Measurements from ENCODE around the gene LARP6.
"Not testable (repeated sequence)": the region's sequence is repeated elsewhere in the genome, so short reads cannot be mapped to it uniquely, and the experiment has no call there.

The LARP6 gene

DNA sequence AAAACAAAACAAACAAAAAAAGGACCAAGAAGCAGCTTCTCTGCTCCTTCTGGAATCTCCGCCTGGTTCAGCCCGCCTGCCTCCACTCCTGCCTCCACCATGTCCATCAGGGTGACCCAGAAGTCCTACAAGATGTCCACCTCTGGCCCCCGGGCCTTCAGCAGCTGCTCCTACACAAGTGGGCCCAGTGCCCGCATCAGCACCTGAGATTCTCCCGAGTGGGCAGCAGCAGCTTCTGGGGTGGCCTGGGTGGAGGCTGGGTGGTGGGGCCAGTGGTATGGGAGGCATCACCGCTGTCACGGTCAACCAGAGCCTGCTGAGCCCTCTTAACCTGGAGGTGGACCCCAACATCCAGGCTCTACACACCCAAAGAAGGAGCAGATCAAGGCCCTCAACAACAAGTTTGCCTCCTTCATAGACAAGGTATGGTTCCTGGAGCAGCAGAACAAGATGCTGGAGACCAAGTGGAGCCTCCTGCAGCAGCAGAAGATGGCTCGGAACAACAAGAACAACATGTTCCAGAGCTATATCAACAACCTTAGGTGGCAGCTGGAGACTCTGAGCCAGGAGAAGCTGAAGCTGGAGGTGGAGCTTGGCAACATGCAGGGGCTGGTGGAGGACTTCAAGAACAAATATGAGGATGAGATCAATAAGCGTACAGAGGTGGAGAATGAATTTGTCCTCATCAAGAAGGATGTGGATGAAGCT is 4.8 kb upstream of the LARP6 start:
- DNase-seq (ENCODE audit: low read depth in 3 of 3), result not testable (repeated sequence)

DNA sequence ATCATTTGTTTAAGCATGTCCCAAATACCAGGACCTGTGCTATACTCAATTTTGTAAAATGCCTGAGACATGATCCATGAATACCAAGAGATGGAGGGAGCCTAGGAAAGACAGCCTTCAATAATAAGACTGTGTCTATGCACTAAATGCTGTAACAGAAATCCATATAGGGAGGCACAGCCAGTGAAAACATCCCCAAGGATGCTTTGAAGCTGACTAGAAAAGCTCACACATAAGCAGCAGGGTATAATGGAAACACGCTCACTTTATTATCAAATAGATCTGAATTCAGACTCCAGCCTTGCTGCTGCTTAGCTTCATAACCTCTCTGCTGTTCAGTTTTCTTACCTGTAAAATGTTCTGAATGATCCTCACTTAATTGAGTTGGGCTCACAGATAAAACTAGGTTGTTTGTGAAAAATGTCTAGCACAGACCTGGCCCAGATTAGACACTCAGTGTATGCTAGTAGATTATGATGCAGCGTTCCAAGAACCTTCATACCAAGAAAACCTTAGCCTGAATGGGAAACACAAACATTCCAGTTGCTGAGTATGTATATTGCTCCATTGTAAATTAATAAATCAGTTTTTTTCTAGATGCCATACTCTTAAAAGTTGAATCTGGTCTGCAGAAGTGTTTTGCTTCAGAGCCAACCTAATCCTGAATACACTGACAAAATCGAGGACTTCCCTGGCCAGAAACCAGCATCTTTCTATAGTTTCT is 3.8 kb upstream of the LARP6 start:
- DNase-seq (ENCODE audit: low read depth in 3 of 3), result no peak

DNA sequence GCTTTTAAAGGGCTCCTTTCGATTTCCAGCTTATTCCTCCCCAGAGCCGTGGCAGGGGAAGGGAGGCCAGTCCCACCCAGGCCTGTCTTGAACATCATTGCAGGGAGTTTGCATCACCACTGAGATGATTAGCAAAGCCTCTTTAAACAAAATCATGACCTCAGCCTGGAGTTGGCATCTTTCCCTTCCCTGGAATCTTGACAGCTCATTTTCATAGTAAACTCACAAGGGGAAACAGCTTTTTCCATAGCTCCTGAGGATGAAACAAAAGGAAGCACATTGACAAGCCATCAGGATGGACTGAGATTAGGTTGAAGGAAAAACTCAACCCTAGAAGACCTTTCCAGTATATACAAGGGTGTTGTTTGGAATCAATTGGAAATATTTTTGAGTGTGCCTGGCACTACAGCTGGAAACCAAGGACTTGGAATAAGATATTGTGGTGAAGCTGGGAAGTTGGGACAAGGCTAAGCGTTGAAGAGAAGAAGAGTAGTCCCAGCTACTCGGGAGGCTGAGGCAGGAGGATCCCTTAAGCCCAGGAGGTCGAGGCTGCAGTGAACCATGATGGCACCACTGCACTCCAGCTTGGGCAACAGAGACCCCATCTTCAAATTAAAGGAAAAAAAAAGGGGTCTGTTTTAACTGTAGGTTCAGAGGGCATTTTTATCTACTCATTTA is 3.1 kb upstream of the LARP6 start:
- DNase-seq (ENCODE audit: low read depth in 3 of 3), result no peak

- DNase-seq (ENCODE audit: low read depth in 3 of 3), result no peak
Measured at GRCh38 chr15:70856177-70856883, 2.4 kb upstream of the LARP6 start.

GRCh38 chr15:70855764-70856163 is 1.8 kb upstream of the LARP6 start:
- DNase-seq (ENCODE audit: low read depth in 3 of 3), result no peak

GRCh38 chr15:70854666-70854976 is 664 bp upstream of the LARP6 start:
- no peak for DNase-seq (ENCODE audit: low read depth in 3 of 3)

DNA sequence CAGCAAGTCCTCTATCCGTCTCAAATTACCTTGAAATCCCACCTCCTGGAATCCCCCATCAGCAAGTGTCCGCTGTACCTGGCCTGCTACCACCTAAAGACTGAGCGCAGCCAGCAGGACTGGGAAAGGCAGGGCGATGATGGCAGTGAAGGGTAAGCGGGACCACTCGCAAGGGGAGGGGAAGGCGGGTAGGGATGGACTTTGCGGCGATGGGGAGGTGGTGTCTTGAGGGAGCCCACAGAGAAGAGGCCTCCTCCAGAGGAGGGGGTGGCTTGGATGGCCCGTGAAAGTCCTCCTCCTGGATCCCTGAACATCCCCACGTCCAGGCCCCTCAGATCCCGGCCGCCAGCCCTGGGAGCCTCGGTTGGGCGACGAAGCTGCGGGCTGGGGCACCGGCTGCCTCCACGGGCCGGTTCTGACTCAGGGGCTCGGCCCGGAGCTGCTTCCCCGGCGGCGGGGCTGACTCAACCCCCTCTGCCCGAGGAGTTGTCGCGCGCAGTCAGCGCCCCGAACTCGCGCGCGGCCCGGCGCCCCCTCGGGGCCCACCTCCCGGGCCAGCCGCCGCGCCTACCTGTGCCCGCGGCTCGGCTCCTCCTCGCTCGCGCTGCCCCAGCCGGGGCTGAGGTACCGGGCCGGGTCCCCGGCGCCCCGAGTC is 512 bp downstream of the LARP6 start:
- peak in 1 of 3 donors; percentile 5 for DNase-seq (ENCODE audit: low read depth in 3 of 3)

DNA sequence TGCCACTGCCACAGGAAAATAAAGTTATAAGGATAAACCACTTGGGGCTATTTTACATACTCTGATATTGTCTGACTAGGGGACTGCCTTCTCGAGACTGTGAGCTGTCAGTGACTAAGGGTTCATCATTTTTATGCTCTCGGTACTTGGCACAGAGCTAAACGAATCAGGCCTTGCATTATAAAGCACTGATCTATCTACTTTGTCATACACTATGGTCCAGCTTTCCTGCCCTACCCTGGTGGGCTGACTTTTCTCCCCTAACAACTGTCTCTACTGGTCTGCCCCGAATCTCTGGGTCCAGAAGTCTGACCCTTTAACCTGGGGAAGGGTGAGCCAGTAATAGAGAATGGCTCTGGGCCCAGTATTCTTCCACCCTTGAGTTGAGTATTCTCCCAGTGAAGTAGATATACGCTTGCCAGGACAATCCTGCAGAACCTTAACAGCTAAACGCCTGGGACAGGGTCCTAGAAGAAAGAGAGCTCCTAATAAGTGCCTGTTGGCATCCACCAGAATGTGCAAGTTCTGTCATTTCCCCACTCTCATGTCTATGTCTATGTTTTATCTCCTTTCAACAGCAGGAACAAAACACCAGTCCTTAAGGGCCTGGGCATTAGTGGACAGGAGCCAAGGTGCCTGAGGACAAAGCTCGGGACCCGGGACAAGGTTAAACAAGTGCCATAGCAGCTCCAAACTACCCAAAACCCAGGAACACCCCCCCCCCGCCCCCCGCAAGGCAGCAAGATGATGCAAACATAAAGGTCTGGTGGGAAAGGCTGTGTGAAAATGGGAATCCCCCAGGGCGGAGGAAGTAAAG is 1.2 kb downstream of the LARP6 start:
- DNase-seq (ENCODE audit: low read depth in 3 of 3), result no peak

- no peak for DNase-seq (ENCODE audit: low read depth in 3 of 3)
Measured at GRCh38 chr15:70851889-70852288, 2.1 kb downstream of the LARP6 start.

- no peak for DNase-seq (ENCODE audit: low read depth in 3 of 3)
Measured at GRCh38 chr15:70845602-70846360, 8.2 kb downstream of the LARP6 start.

- no peak for DNase-seq (ENCODE audit: low read depth in 3 of 3)
Measured at GRCh38 chr15:70837476-70837875, 16.5 kb downstream of the LARP6 start.

- no peak for DNase-seq (ENCODE audit: low read depth in 3 of 3)
Measured at GRCh38 chr15:70835841-70836240, 18.1 kb downstream of the LARP6 start.

GRCh38 chr15:70835415-70835814 is 18.5 kb downstream of the LARP6 start:
- no peak for DNase-seq (ENCODE audit: low read depth in 3 of 3)

- DNase-seq (ENCODE audit: low read depth in 3 of 3), result no peak
Measured at GRCh38 chr15:70834999-70835398, 19.0 kb downstream of the LARP6 start.

DNA sequence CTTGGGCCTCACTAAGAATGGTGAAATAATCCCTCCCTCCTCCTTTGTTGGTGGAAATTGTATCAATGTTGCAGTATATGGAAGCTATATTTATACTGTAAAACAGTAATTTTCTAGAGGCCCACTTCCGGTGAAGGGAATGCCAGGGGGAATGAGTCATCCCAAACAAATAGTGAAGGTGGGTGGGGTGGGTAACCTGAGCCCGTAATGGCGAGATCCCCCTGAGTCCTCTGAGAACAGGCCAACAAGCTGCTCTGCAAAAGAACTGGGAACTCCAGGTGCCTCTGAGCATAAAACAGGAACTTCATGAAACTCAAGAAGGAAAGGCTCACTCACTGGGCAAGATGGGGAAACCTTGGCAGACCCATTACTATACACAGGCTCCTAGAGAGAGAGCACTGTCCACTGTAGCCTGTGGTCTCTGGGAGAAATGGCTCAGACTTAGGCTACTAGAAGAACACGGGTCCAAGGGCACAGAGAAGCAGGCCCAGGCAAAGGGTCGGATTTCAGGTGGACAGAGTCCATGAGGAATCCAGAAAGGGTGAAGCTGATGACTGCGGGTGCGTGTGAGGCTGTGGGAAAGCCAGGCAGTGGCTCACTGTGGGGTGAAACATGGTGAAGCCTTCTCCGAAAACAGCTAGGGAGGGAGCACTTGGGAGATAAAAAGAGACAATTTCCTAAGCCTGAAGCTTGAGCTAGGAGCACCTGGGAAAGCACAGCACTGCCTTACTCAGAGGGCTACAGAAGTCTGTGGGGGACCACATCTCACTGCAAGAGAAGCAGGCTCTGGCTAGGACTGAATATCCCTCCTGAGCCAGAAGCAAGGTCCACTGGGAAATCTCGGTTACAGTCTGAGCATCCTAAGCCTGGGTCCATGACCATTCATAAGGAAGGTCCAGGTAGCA is 19.8 kb downstream of the LARP6 start:
- no peak for DNase-seq (ENCODE audit: low read depth in 3 of 3)

DNA sequence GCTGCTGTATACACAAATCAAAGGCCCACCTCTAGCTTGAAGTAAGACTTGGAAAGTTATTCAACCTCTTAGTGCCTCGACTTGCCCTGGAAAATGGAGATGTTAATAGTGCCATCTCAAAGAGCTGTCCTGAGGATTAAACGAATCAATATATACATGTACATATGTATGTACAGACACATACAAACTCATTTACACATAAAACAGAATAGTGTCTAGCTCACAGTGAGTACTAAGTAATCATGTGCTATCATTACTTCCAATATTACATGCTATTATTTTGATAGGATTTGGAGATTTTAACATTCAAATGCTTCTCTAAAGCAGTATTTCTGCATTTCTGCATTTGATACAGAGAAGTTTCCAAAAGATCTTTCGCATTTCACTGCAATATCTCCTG is 20.5 kb downstream of the LARP6 start:
- no peak for DNase-seq (ENCODE audit: low read depth in 3 of 3)

DNA sequence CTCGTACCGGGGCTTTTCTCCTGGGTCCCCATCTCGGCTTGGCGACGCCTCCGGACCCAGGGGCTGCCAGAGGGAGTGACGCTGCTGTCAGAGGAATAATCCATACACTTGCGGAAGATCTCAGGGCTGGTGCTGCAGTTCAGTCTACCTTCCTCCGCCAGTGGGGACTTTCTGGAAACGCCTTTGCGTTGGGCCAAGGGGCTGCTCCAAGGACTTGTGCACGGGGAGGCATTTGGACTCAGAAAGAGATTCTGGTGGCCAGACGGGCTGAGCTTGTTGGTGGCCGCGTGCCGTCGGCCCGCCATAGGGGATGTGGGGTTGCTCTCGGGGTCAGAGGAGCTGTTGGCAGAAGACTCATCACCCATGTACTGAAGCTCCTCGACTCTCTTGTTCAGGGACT is 21.8 kb downstream of the LARP6 start:
- no peak for DNase-seq (ENCODE audit: low read depth in 3 of 3)

- no peak for DNase-seq (ENCODE audit: low read depth in 3 of 3)
Measured at GRCh38 chr15:70831094-70831911, 22.7 kb downstream of the LARP6 start.
